Endothelial cell (in vitro differentiated cells): ENCODE results near the gene TTC34. TPM values are rescaled to one million over a fixed set of nuclear protein-coding genes. Genes with fewer than 3 reads are reported as not detected.

Experiments used
- DNase-seq: peaks from one replicate; pipeline ENCODE4 v3.0.0; 2021; ENCODE audit warnings: low spot score
- H3K27ac Mint-ChIP-seq: one replicate; pipeline ENCODE4 v1.8.0; 2021; ENCODE audit warnings: mixed read lengths, inconsistent platforms; ENCODE audit not compliant: unreplicated experiment
- H3K27me3 Mint-ChIP-seq: one replicate; pipeline ENCODE4 v1.8.0; 2021; ENCODE audit warnings: mild to moderate bottlenecking, moderate library complexity, mixed read lengths, inconsistent platforms; ENCODE audit not compliant: unreplicated experiment
- H3K36me3 Mint-ChIP-seq: one replicate; pipeline ENCODE4 v1.8.0; 2021; ENCODE audit warnings: mild to moderate bottlenecking, low read depth, mixed read lengths, inconsistent platforms; ENCODE audit not compliant: unreplicated experiment
- H3K4me1 Mint-ChIP-seq: one replicate; pipeline ENCODE4 v1.8.0; 2021; ENCODE audit warnings: mild to moderate bottlenecking, mixed read lengths, inconsistent platforms; ENCODE audit not compliant: unreplicated experiment
- H3K4me3 Mint-ChIP-seq: one replicate; pipeline ENCODE4 v1.8.0; 2021; ENCODE audit warnings: mild to moderate bottlenecking, mixed read lengths, inconsistent platforms; ENCODE audit not compliant: unreplicated experiment
- H3K9me3 Mint-ChIP-seq: one replicate; pipeline ENCODE4 v1.8.0; 2021; ENCODE audit warnings: mixed read lengths, inconsistent platforms; ENCODE audit not compliant: unreplicated experiment
- total RNA-seq: library from RNA; stranded (reverse); fragmentation: NEBNext Ultra II Directional; extraction: Animal tissue kit (Norgen Biotek cat#: 25700); gene quantifications from one replicate; pipeline ENCODE4 v1.2.1, GENCODE V29; 2021; ENCODE audit not compliant: unreplicated experiment
- TF ChIP-seq, protein P1 (sequence below): fragments of 200-600 bp; sonication (generic); IDR thresholded peaks from one replicate; pipeline ENCODE4 v1.5.0; 2021; ENCODE audit warnings: antibody characterized with exemption; ENCODE audit not compliant: unreplicated experiment

Gene TTC34
- total RNA-seq, 1 donor from 2014 or later: 0.82 TPM

DNA sequence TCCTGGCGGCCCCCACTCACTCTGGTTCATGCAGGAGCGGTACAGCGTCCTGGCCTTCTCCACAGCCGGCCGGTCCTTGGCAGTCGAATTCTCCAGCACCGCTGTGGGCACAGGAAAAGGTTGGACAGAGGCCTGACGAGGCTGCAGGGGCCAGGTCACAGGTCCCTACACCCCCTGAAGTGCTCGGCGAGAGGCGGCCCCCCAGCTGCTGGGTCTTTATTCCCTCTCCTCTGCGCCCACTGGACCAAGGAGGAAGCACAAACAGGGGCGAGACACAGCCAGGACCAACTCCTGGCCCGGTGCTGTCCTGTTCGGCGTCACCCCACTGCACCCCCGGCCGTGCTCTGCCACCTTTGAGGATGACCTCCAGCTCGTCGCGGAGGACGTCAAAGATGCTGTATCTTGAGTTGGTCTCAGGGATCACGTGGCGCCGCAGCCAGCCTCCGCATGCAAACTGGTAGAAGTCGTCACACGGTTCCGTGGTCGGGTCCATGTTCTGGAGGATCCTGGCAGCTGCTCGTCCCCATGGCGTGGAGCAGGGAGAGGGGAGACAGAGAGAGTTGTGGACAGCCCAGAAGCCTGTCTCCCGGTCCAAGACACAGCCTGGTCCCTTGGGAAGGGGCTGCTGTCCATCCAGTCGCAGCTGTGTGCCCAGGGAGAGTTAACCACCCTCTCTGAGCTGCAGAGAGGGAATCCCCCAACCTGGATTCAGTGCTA lies 192.0 kb downstream of the TTC34 start:
- no peak overlapping the region for H3K4me3 Mint-ChIP-seq
- no peaks in the 10 kb centered on the region for H3K9me3 Mint-ChIP-seq
- H3K4me1 Mint-ChIP-seq: no peaks in the 10 kb centered on the region
- TF ChIP-seq, protein P1, sequence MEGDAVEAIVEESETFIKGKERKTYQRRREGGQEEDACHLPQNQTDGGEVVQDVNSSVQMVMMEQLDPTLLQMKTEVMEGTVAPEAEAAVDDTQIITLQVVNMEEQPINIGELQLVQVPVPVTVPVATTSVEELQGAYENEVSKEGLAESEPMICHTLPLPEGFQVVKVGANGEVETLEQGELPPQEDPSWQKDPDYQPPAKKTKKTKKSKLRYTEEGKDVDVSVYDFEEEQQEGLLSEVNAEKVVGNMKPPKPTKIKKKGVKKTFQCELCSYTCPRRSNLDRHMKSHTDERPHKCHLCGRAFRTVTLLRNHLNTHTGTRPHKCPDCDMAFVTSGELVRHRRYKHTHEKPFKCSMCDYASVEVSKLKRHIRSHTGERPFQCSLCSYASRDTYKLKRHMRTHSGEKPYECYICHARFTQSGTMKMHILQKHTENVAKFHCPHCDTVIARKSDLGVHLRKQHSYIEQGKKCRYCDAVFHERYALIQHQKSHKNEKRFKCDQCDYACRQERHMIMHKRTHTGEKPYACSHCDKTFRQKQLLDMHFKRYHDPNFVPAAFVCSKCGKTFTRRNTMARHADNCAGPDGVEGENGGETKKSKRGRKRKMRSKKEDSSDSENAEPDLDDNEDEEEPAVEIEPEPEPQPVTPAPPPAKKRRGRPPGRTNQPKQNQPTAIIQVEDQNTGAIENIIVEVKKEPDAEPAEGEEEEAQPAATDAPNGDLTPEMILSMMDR: no peak
- H3K27ac Mint-ChIP-seq: no peak overlapping the region
- no peak for DNase-seq
- peaks cover 8% of the 10 kb centered on the region for H3K27me3 Mint-ChIP-seq
- H3K36me3 Mint-ChIP-seq: no peaks in the 10 kb centered on the region

DNA sequence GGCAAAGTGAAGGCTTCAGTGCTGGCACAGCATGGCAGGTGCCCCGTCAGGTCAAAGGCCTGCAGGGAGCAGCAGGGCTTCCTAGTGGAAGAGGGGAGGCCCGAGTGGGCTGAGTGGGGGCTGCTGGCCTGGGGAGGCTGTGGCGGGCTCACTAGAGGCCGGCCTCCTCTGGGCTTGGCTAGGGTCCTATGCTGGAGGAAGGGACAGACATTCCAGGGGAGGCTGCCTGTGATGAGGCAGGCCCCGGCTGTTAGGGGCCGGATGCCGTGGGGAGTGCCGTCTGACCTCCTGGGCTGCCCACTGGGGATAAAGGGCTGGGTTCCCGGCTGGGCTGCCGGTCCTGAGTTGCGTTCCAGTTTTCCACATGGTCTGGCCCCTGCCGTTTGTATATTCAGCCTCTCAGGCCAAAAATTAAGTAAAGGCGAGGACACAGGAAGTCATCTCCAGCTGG lies 193.8 kb downstream of the TTC34 start:
- DNase-seq: no peak
- no peak overlapping the region for H3K27ac Mint-ChIP-seq
- H3K4me1 Mint-ChIP-seq: no peaks in the 10 kb centered on the region
- H3K4me3 Mint-ChIP-seq: no peak overlapping the region
- H3K27me3 Mint-ChIP-seq: peaks cover 8% of the 10 kb centered on the region
- no peaks in the 10 kb centered on the region for H3K36me3 Mint-ChIP-seq
- H3K9me3 Mint-ChIP-seq: no peaks in the 10 kb centered on the region
- TF ChIP-seq, protein P1: no peak

DNA sequence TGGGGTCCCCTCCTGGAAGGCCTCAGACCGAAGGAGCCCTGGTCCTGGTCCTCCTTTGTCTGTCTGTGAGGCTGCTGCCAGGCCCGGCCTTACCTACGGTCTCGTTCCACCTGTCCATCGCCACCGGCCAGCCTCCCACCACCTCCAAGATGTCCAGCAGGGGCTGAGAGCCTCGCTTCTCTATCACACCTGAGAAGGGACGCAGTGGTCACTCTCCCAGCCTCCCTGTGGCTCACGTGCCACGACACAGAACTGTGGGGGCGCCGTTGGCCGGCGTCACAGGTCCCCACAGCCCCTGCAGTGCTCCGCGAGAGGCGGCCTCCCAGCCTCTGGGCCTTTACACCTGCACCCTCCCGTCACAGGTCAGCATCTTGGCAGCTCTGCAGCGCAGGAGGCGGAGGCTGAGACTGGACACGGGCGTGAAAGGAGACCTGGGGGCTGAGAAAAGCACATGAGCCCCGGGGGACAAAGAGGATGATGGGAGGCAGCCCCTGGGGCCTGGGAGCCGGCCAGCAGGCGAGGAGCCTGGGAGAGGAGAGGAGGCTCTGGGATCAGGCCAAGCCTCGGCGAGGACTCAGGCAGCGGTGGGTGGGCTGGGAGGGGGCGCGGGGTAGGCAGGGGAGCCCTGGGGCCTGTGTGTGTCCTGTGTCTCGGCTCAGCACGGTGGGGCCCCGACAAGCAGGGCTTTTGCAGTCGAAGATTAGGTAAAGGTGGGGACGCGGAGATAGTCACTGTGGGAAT lies 194.4 kb downstream of the TTC34 start:
- TF ChIP-seq, protein P1: no peak
- no peak for DNase-seq
- Mint-ChIP-seq H3K36me3 (no peaks in the 10 kb centered on the region), H3K4me3 (no peak overlapping the region), H3K27ac (no peak overlapping the region), H3K27me3 (peaks cover 6% of the 10 kb centered on the region), H3K9me3 (no peaks in the 10 kb centered on the region), H3K4me1 (no peaks in the 10 kb centered on the region)

DNA sequence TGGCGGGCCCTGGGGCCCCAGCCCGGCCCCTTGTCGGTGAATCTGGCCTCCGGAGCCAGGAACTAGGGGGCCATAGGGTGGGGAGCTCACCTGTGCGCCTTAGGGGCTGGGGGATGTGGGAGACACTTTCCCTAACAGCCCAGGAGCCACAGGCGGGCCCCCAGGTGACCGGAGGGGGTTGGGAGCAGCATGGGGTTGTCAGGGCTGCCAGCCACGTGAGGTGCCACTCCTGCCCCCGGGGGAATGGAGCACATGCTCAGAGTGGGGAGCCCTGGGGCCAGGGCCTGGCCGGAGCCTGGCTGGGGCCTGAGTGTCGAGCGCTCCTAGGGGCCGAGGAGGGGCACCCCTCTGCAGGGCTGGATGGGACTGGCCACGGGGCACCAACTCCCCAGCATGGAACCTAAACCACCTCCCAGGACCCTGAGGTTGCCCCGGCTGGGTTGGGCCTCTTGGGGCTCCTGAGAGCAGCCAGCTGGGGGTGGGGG lies 195.1 kb downstream of the TTC34 start:
- Mint-ChIP-seq H3K4me3 (no peak overlapping the region), H3K27ac (no peak overlapping the region), H3K9me3 (no peaks in the 10 kb centered on the region), H3K36me3 (no peaks in the 10 kb centered on the region), H3K27me3 (peaks cover 6% of the 10 kb centered on the region), H3K4me1 (no peaks in the 10 kb centered on the region)
- TF ChIP-seq, protein P1: no peak
- no peak for DNase-seq
